GM12878 (cell line): ENCODE data around the gene FBLN7. TPM values are rescaled to one million over a fixed set of nuclear protein-coding genes. Genes with fewer than 3 reads are reported as not detected.

Source experiments
- ATAC-seq: fragments of 200-7000 bp; cut with Tn5 transposase; 3 replicates; pipeline ENCODE4 v1.9.1; 2020; ENCODE audit warnings: mild to moderate bottlenecking, moderate library complexity
- BruUV-seq: library from RNA; stranded (reverse); fragments of 400-500 nt; replicated peaks from 2 replicates; lab custom pipeline; 2021; lab: Mats Ljungman, UMichigan
- CTCF ChIA-PET: fragments of 300-600 bp; sonication (Branson Sonifier 250); formaldehyde crosslinking; extraction: SDS; loops from one replicate; lab custom pipeline; 2021; ENCODE audit warnings: inconsistent platforms; lab: Yijun Ruan, JAX
- POLR2A ChIA-PET: fragments of 350-600 bp; formaldehyde crosslinking; extraction: SDS; loops from one replicate; lab custom pipeline; 2021; ENCODE audit warnings: inconsistent platforms; lab: Charles Lee
- RAD21 ChIA-PET: fragments of 300-600 bp; sonication (Branson Sonifier 250); formaldehyde crosslinking; loops from one replicate; lab custom pipeline; 2023; ENCODE audit warnings: antibody characterized with exemption; ENCODE audit not compliant: unreplicated experiment; lab: Charles Lee
- SMC1A ChIA-PET: fragments of 300-600 bp; sonication (Branson Sonifier 250); formaldehyde crosslinking; loops from one replicate; lab custom pipeline; 2023; ENCODE audit not compliant: unreplicated experiment, uncharacterized antibody; lab: Charles Lee
- DNase-seq: peaks from one replicate; pipeline ENCODE4 v3.0.0-alpha.2; 2011; ENCODE audit warnings: low read depth, low spot score
- FAIRE-seq: peaks from 3 replicates; lab custom pipeline; 2011; peaks lifted over from hg19 to GRCh38; lab: Jason Lieb, UNC
- H2AFZ ChIP-seq: 2 replicates; pipeline ENCODE4 v1.6.0; 2011; ENCODE audit warnings: low read depth, low read length, control low read depth; ENCODE audit not compliant: control insufficient read depth
- H3K27ac ChIP-seq: 2 replicates; pipeline ENCODE4 v1.5.1; 2011; ENCODE audit warnings: control low read depth; ENCODE audit not compliant: control insufficient read depth, insufficient read depth
- H3K27me3 ChIP-seq, 2 experiments: replicated peaks in 1 of 2; 2 replicates each; pipeline versions ENCODE4 v1.6.0 to v1.6.1; 2011; ENCODE audit warnings: low read length in 1 of 2; ENCODE audit not compliant: control insufficient read depth in 2 of 2, insufficient read depth in 2 of 2
- H3K36me3 ChIP-seq, 2 experiments: 2 replicates each; pipeline ENCODE4 v1.5.1; 2011; ENCODE audit warnings: low read length in 1 of 2; ENCODE audit not compliant: control insufficient read depth in 2 of 2, insufficient read depth in 2 of 2
- H3K4me1 ChIP-seq: 2 replicates; pipeline ENCODE4 v1.6.1; 2011; ENCODE audit warnings: mild to moderate bottlenecking, low read length, moderate library complexity, mixed read lengths; ENCODE audit not compliant: control insufficient read depth, insufficient read depth
- H3K4me2 ChIP-seq: 2 replicates; pipeline ENCODE4 v1.6.0; 2011; ENCODE audit warnings: control low read depth; ENCODE audit not compliant: control insufficient read depth, insufficient read depth
- H3K4me3 ChIP-seq: fragments of 200-600 bp; sonication (generic); 2 replicates; pipeline ENCODE4 v1.5.1; 2016
- H3K79me2 ChIP-seq: 2 replicates; pipeline ENCODE4 v1.6.0; 2011; ENCODE audit warnings: low read length; ENCODE audit not compliant: control insufficient read depth, insufficient read depth
- H3K9ac ChIP-seq: 2 replicates; pipeline ENCODE4 v1.8.0; 2011; ENCODE audit warnings: low read length, control low read depth, mixed read lengths; ENCODE audit not compliant: control insufficient read depth, insufficient read depth
- H3K9me3 ChIP-seq: replicated peaks from 3 replicates; pipeline ENCODE4 v1.5.1; 2011; ENCODE audit warnings: mild to moderate bottlenecking, low read length; ENCODE audit not compliant: control insufficient read depth, insufficient read depth
- H4K20me1 ChIP-seq: 2 replicates; pipeline ENCODE4 v1.6.0; 2011; ENCODE audit not compliant: control insufficient read depth, insufficient read depth
- BACH1 ChIP-seq: fragments of 450-650 bp; IDR thresholded peaks from 2 replicates; pipeline ENCODE4 v1.6.1; 2017; ENCODE audit warnings: mild to moderate bottlenecking, borderline replicate concordance
- CBFB ChIP-seq: IDR thresholded peaks from 2 replicates; pipeline ENCODE4 v1.6.1; 2016; ENCODE audit warnings: antibody characterized with exemption, low read depth
- ETV6 ChIP-seq, 2 experiments: fragments of 450-650 bp in 1 of 2; IDR thresholded peaks in 1 of 2; conservative IDR thresholded peaks in 1 of 2; 2 replicates each; pipeline ENCODE4 v1.6.1; 2014; ENCODE audit warnings: antibody characterized with exemption in 1 of 2, borderline replicate concordance in 1 of 2, low read depth in 1 of 2, mild to moderate bottlenecking in 1 of 2, moderate library complexity in 1 of 2
- FOXM1 ChIP-seq: IDR thresholded peaks from 2 replicates; pipeline ENCODE4 v1.6.1; 2012; ENCODE audit warnings: low read depth, mild to moderate bottlenecking, inconsistent platforms, low read length, moderate library complexity
- HDAC2 ChIP-seq: fragments of 200-600 bp; sonication (generic); IDR thresholded peaks from 2 replicates; pipeline ENCODE4 v1.6.1; 2017
- JUND ChIP-seq: IDR thresholded peaks from 2 replicates; pipeline ENCODE4 v1.6.1; 2012; ENCODE audit warnings: low read depth, mild to moderate bottlenecking, low read length, improper control_type of control experiment, moderate library complexity
- PKNOX1 ChIP-seq: fragments of 450-650 bp; IDR thresholded peaks from 2 replicates; pipeline ENCODE4 v1.6.1; 2016; ENCODE audit warnings: mild to moderate bottlenecking
- POLR2A ChIP-seq: IDR thresholded peaks from 2 replicates; pipeline ENCODE4 v1.6.1; 2011; ENCODE audit warnings: low read depth, mild to moderate bottlenecking, low read length
- SKIL ChIP-seq: fragments of 450-650 bp; IDR thresholded peaks from 2 replicates; pipeline ENCODE4 v1.6.1; 2017; ENCODE audit warnings: mild to moderate bottlenecking, low read depth, inconsistent platforms; ENCODE audit not compliant: poor library complexity, severe bottlenecking
- ZBTB33 ChIP-seq: fragments of 450-650 bp; IDR thresholded peaks from 2 replicates; pipeline ENCODE4 v1.6.1; 2017; ENCODE audit warnings: mild to moderate bottlenecking
- WGBS: methylation state at CpG from one replicate; pipeline ENCODE4 v1.1.6; 2016; ENCODE audit warnings: low lambda C conversion rate; ENCODE audit not compliant: insufficient replicate concordance, insufficient coverage; ENCODE audit errors: missing lambda C conversion rate; 5-methylcytosine and 5-hydroxymethylcytosine counted together
- in situ Hi-C: fragments of 300-500 bp; cut with MboI; formaldehyde crosslinking; loops from 9 replicates; pipeline ENCODE4 v1.14.3; 2018; ENCODE audit warnings: mixed read lengths
- intact Hi-C: fragments of 100-400 bp; cut with micrococcal nuclease; formaldehyde crosslinking; loops from one replicate; pipeline ENCODE4 v1.14.2; 2022; ENCODE audit not compliant: unreplicated experiment
- polyA plus RNA-seq, 11 experiments: library from polyadenylated mRNA; depleted of rRNA in 4 of 11; unstranded in 6 of 11; stranded (reverse) in 5 of 11; fragments of >200 nt; fragmentation: Nextera tagmentation in 4 of 11; fragmentation: Illumina TruSeq in 1 of 11; extraction: Ambion mirVana in 4 of 11; extraction: Trizol in 1 of 11; gene quantifications; 1 replicate in 1 of 11; 2 replicates in 10 of 11; pipeline versions ENCODE4 v1.2.1 to v1.2.3, GENCODE V29; 2011 to 2016; ENCODE audit warnings: inconsistent platforms in 2 of 11, missing spikeins in 2 of 11, low read depth in 1 of 11
- total RNA-seq, 4 experiments: library from RNA; depleted of rRNA in 3 of 4; stranded (reverse); fragments of >200 nt in 3 of 4; fragmentation: Illumina TruSeq in 1 of 4; extraction: Trizol in 1 of 4; gene quantifications; 2 replicates each; pipeline versions ENCODE4 v1.2.1 to v1.2.3, GENCODE V29; 2013 to 2021

Gene FBLN7
- total and polyA plus RNA-seq, 10 of the 15 experiments (the other 5 are each of a cell fraction or from before 2014, with no cell fraction given), result 0.01 to 0.10 (median 0.01) TPM; not detected in 7

GRCh38 chr2:112187805-112188596 lies 49.8 kb downstream of the FBLN7 start:
- ATAC-seq (peak; percentile 48), DNase-seq (no peak), FAIRE-seq (no peak)
- H3K79me2 ChIP-seq, result no peaks in the 10 kb centered on the region
- H3K4me3 ChIP-seq, result no peak overlapping the region
- WGBS, result 16% methylated on average over 9 of the region's 9 CpGs
- H3K9ac ChIP-seq, result no peak overlapping the region
- ChIA-PET RAD21 (no interaction called here), POLR2A (interaction anchor here (0.5 kb wide), 1 partner anchor 353 kb away, joined by 3 read pairs; no protein-coding TSS in a partner anchor), SMC1A (interaction anchor here (1.7 kb wide), 1 partner anchor 13 kb away, joined by 6 read pairs; no protein-coding TSS in a partner anchor), CTCF (no interaction called here)
- no peaks in the 10 kb centered on the region for H3K9me3 ChIP-seq
- H2AFZ ChIP-seq, result peak overlapping the region; percentile 61
- BruUV-seq, result no TSS peak
- TF ChIP-seq ETV6 (conservative IDR thresholded peaks at IDR 0.05 in 1 of 2, IDR thresholded peaks at IDR 0.05 in 1 of 2; ENCODE audit: borderline replicate concordance in 1 of 2, low read depth in 1 of 2) (0 out of 4 replicates have a peak, but pooled peaks of 1 of the 2 experiments have one; percentile 29), PKNOX1 (no peak)
- in situ Hi-C loops, result no loop called here
- H3K4me2 ChIP-seq, result no peak overlapping the region
- no peaks in the 10 kb centered on the region; a peak in 2 of 4 replicates for H3K27me3 ChIP-seq
- no peaks in the 10 kb centered on the region for H3K36me3 ChIP-seq
- H4K20me1 ChIP-seq, result no peaks in the 10 kb centered on the region
- no peak overlapping the region for H3K27ac ChIP-seq
- intact Hi-C loops, result no loop called here
- H3K4me1 ChIP-seq, result peaks cover 8% of the 10 kb centered on the region

- ChIA-PET POLR2A (no interaction called here), CTCF (no interaction called here), RAD21 (no interaction called here), SMC1A (interaction anchor here (1.7 kb wide), 1 partner anchor 12 kb away, joined by 6 read pairs; no protein-coding TSS in a partner anchor)
- Histone ChIP-seq H3K9ac (no peak overlapping the region), H3K9me3 (no peaks in the 10 kb centered on the region), H3K4me1 (peaks cover 8% of the 10 kb centered on the region), H3K79me2 (no peaks in the 10 kb centered on the region), H3K27me3 (no peaks in the 10 kb centered on the region), H3K4me3 (no peak overlapping the region), H2AFZ (no peak overlapping the region), H3K27ac (no peak overlapping the region), H3K4me2 (no peak overlapping the region), H4K20me1 (no peaks in the 10 kb centered on the region), H3K36me3 (no peaks in the 10 kb centered on the region)
- FAIRE-seq, result no peak
- no peak for DNase-seq
- no peak for ATAC-seq
- BruUV-seq, result no TSS peak
- in situ Hi-C loops (no loop called here), intact Hi-C loops (no loop called here)
- 97% methylated on average over 3 of the region's 3 CpGs for WGBS
- TF ChIP-seq POLR2A (no peak), BACH1 (no peak), CBFB (no peak), FOXM1 (no peak), JUND (no peak), ZBTB33 (no peak), SKIL (no peak), HDAC2 (no peak)
These were observed 50.9 kb downstream of the FBLN7 start for GRCh38 chr2:112189001-112189556.
